ENCODE results near the gene S1PR4.
A peak's percentile ranks its signal among the peaks of the same experiment; 100 is the strongest.

S1PR4 gene

GRCh38 chr19:3179739-3180293, 1.2 kb downstream of the S1PR4 start:
- Histone ChIP-seq H3K4me3 (ENCODE audit: insufficient read depth, low read length, poor library complexity, severe bottlenecking) (no peak overlapping the region), H3K9me3 (ENCODE audit: insufficient read depth, low read length) (no peaks in the 10 kb centered on the region), H3K36me3 (ENCODE audit: low read length) (no peaks in the 10 kb centered on the region), H3K9me2 (replicated peaks; ENCODE audit: insufficient read depth, low read length) (no peaks in the 10 kb centered on the region), H3K27ac (ENCODE audit: low read depth, low read length) (peak overlapping the region; percentile 61; the same call in 1 of the 2 replicates), H3K4me2 (ENCODE audit: low read depth, low read length, poor library complexity, severe bottlenecking) (peak overlapping the region; percentile 40), H4K20me1 (ENCODE audit: low read depth, low read length) (no peaks in the 10 kb centered on the region), H3K27me3 (ENCODE audit: low read length) (no peaks in the 10 kb centered on the region), H2AFZ (ENCODE audit: low read depth, low read length, severe bottlenecking) (no peak overlapping the region), H3K9ac (ENCODE audit: low read length) (no peak overlapping the region; the same call in 1 of the 2 replicates), H3K79me2 (ENCODE audit: insufficient read depth, low read length) (no peaks in the 10 kb centered on the region), H3F3A (ENCODE audit: insufficient read depth) (no peaks in the 10 kb centered on the region)
- TF ChIP-seq, protein P1, sequence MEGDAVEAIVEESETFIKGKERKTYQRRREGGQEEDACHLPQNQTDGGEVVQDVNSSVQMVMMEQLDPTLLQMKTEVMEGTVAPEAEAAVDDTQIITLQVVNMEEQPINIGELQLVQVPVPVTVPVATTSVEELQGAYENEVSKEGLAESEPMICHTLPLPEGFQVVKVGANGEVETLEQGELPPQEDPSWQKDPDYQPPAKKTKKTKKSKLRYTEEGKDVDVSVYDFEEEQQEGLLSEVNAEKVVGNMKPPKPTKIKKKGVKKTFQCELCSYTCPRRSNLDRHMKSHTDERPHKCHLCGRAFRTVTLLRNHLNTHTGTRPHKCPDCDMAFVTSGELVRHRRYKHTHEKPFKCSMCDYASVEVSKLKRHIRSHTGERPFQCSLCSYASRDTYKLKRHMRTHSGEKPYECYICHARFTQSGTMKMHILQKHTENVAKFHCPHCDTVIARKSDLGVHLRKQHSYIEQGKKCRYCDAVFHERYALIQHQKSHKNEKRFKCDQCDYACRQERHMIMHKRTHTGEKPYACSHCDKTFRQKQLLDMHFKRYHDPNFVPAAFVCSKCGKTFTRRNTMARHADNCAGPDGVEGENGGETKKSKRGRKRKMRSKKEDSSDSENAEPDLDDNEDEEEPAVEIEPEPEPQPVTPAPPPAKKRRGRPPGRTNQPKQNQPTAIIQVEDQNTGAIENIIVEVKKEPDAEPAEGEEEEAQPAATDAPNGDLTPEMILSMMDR (IDR thresholded peaks at IDR 0.05; ENCODE audit: insufficient read depth, low read length, poor library complexity, severe bottlenecking), result no peak
- TF ChIP-seq EZH2phosphoT487 (conservative IDR thresholded peaks at IDR 0.05; ENCODE audit: low read length), result no peak

GRCh38 chr19:3183721-3184641, 5.4 kb downstream of the S1PR4 start:
- Histone ChIP-seq H2AFZ (ENCODE audit: low read depth, low read length, severe bottlenecking) (no peak overlapping the region), H4K20me1 (ENCODE audit: low read depth, low read length) (no peaks in the 10 kb centered on the region), H3K9ac (ENCODE audit: low read length) (peak overlapping the region; percentile 95), H3K79me2 (ENCODE audit: insufficient read depth, low read length) (peaks cover 32% of the 10 kb centered on the region), H3K4me3 (ENCODE audit: insufficient read depth, low read length, poor library complexity, severe bottlenecking) (no peak overlapping the region), H3K4me2 (ENCODE audit: low read depth, low read length, poor library complexity, severe bottlenecking) (peak overlapping the region; percentile 82), H3K27ac (ENCODE audit: low read depth, low read length) (no peak overlapping the region), H3K9me2 (replicated peaks; ENCODE audit: insufficient read depth, low read length) (no peaks in the 10 kb centered on the region), H3K9me3 (ENCODE audit: insufficient read depth, low read length) (no peaks in the 10 kb centered on the region), H3K27me3 (ENCODE audit: low read length) (no peaks in the 10 kb centered on the region), H3F3A (ENCODE audit: insufficient read depth) (no peaks in the 10 kb centered on the region), H3K36me3 (ENCODE audit: low read length) (no peaks in the 10 kb centered on the region)
- TF ChIP-seq, protein P1 (IDR thresholded peaks at IDR 0.05; ENCODE audit: insufficient read depth, low read length, poor library complexity, severe bottlenecking), result no peak
- no peak for TF ChIP-seq EZH2phosphoT487 (conservative IDR thresholded peaks at IDR 0.05; ENCODE audit: low read length)

DNA sequence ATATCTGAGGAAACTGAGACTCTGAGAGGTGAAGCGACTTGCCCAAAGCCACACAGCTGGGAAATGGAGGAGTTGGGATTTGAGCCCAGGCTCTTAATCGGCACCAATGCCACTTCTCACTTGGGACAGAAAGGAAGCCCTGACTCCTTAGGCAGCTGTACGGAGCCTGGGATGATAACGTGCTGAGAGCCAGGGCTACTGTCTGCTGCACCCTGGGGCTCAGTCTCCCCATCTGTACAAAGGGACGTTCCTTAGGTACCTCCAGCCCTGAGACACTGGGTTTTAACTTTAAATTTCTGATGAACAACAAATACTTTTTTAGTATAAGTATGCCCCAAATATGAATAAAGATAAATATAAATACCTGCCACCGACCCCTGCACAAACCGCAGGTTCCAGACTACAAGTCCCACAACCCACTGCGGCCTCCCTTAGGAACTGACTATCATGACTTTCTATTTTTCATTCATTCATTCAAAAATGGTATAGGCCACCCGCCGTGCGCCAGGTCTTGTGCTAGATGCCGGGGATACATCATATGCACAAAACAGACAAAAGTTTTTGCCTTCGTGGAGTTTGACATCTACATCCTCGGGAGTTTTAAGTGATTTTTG, 6.4 kb downstream of the S1PR4 start:
- H3K4me2 ChIP-seq (ENCODE audit: low read depth, low read length, poor library complexity, severe bottlenecking), result peak overlapping the region; percentile 82
- H3K9me2 ChIP-seq (replicated peaks; ENCODE audit: insufficient read depth, low read length), result no peaks in the 10 kb centered on the region
- no peaks in the 10 kb centered on the region for H3K36me3 ChIP-seq (ENCODE audit: low read length)
- H3K79me2 ChIP-seq (ENCODE audit: insufficient read depth, low read length), result peaks cover 42% of the 10 kb centered on the region
- peak overlapping the region; percentile 75 for H3K4me3 ChIP-seq (ENCODE audit: insufficient read depth, low read length, poor library complexity, severe bottlenecking)
- H3K27ac ChIP-seq (ENCODE audit: low read depth, low read length), result peak overlapping the region; percentile 81
- H3K27me3 ChIP-seq (ENCODE audit: low read length), result no peaks in the 10 kb centered on the region
- no peaks in the 10 kb centered on the region for H3K9me3 ChIP-seq (ENCODE audit: insufficient read depth, low read length)
- peak overlapping the region; percentile 83 for H2AFZ ChIP-seq (ENCODE audit: low read depth, low read length, severe bottlenecking)
- H3F3A ChIP-seq (ENCODE audit: insufficient read depth), result no peaks in the 10 kb centered on the region
- no peak for TF ChIP-seq EZH2phosphoT487 (conservative IDR thresholded peaks at IDR 0.05; ENCODE audit: low read length)
- TF ChIP-seq, protein P1 (IDR thresholded peaks at IDR 0.05; ENCODE audit: insufficient read depth, low read length, poor library complexity, severe bottlenecking), result no peak
- H3K9ac ChIP-seq (ENCODE audit: low read length), result peak overlapping the region; percentile 95
- no peaks in the 10 kb centered on the region for H4K20me1 ChIP-seq (ENCODE audit: low read depth, low read length)

Data from SU-DHL-6 (cell line).